ENCODE results near the gene DPH6. TPM values are rescaled to one million over a fixed set of nuclear protein-coding genes. Genes with fewer than 3 reads are reported as not detected.

DPH6 gene
- total RNA-seq, 2 donors from 2014 or later = 14.8 to 15.3 TPM

DNA sequence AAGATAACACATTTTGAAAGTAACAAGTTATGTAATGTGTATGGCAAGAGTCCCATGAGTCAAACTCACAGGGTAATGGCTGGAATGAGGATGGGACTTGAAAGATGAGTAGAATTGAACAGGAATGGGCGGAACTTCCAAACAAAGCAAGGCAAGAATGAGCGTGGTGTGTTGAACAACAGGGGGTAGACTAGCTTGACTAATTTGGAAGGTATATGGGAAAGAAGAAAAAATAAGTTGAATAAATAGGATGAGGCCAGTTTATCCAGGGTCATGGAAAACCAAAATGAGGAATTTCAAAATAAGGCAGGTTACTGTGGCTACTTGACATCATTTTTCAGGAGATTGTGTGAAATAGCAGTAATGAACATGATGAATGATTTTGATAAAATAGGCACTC, 2.5 kb upstream of the DPH6 start:
- H3K9ac ChIP-seq (ENCODE audit: low read depth in 2 of 2, low read length in 2 of 2) = no peak overlapping the region
- no peak for DNase-seq
- no peaks in the 10 kb centered on the region for H3K4me1 ChIP-seq
- TF ChIP-seq, protein P1, sequence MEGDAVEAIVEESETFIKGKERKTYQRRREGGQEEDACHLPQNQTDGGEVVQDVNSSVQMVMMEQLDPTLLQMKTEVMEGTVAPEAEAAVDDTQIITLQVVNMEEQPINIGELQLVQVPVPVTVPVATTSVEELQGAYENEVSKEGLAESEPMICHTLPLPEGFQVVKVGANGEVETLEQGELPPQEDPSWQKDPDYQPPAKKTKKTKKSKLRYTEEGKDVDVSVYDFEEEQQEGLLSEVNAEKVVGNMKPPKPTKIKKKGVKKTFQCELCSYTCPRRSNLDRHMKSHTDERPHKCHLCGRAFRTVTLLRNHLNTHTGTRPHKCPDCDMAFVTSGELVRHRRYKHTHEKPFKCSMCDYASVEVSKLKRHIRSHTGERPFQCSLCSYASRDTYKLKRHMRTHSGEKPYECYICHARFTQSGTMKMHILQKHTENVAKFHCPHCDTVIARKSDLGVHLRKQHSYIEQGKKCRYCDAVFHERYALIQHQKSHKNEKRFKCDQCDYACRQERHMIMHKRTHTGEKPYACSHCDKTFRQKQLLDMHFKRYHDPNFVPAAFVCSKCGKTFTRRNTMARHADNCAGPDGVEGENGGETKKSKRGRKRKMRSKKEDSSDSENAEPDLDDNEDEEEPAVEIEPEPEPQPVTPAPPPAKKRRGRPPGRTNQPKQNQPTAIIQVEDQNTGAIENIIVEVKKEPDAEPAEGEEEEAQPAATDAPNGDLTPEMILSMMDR (IDR thresholded peaks at IDR 0.05) = no peak
- no peak overlapping the region for H3K27ac ChIP-seq
- no peaks in the 10 kb centered on the region for H3K36me3 ChIP-seq
- no peak overlapping the region for H3K4me3 ChIP-seq
- no peaks in the 10 kb centered on the region for H3K9me3 ChIP-seq
- H3K27me3 ChIP-seq = no peaks in the 10 kb centered on the region
- intact Hi-C loops (cut with DNase I) = loop anchor here (10.0 kb wide), 2 partner anchors 116 to 186 kb away; no protein-coding TSS in a partner anchor

GRCh38 chr15:35547775-35548364, 1.9 kb upstream of the DPH6 start:
- Histone ChIP-seq H3K4me1 (no peaks in the 10 kb centered on the region), H3K27ac (no peak overlapping the region), H3K4me3 (no peak overlapping the region), H3K27me3 (no peaks in the 10 kb centered on the region), H3K36me3 (no peaks in the 10 kb centered on the region), H3K9me3 (no peaks in the 10 kb centered on the region), H3K9ac (ENCODE audit: low read depth in 2 of 2, low read length in 2 of 2) (no peak overlapping the region)
- no peak for DNase-seq
- TF ChIP-seq, protein P1 (IDR thresholded peaks at IDR 0.05) = no peak
- intact Hi-C loops (cut with DNase I) = loop anchor here (10.0 kb wide), 2 partner anchors 117 to 187 kb away; no protein-coding TSS in a partner anchor

- Histone ChIP-seq H3K9me3 (no peaks in the 10 kb centered on the region), H3K27ac (peak overlapping the region; percentile 97), H3K4me3 (peak overlapping the region; percentile 69), H3K36me3 (no peaks in the 10 kb centered on the region), H3K9ac (ENCODE audit: low read depth in 2 of 2, low read length in 2 of 2) (peak overlapping the region; percentile 94 to 96), H3K27me3 (no peaks in the 10 kb centered on the region), H3K4me1 (no peaks in the 10 kb centered on the region)
- intact Hi-C loops (cut with DNase I) = loop anchor here (10.0 kb wide), 2 partner anchors 118 to 188 kb away; no protein-coding TSS in a partner anchor
- TF ChIP-seq, protein P1 (IDR thresholded peaks at IDR 0.05) = no peak
- peak; percentile 29 for DNase-seq
Measured at GRCh38 chr15:35546511-35547381, 781 bp upstream of the DPH6 start.

DNA sequence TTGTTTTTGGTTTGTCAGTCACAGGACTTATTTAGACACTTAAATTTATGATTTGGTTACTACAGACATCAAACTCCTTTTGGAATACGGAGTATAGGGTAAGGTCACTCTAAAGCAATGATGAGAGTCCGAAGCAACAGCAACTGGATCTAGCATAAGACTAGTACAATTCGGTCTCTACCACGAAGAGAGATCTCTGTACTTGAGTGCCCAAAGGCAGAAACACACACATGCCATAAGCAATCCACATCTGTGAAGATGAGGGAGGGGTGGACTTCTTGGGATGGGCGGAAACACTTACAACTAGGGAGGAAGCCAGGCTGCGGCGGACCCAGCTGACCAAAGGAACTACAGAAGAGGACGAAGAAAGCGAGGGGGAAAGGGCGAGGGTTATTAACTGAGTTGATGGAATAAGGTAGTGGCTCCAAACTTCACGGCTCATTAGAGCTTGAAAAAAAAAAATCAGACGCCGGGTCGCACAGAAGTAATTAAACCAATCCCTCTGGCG, 595 bp downstream of the DPH6 start:
- Histone ChIP-seq H3K36me3 (no peaks in the 10 kb centered on the region), H3K4me1 (no peaks in the 10 kb centered on the region), H3K4me3 (peak overlapping the region; percentile 69), H3K9me3 (no peaks in the 10 kb centered on the region), H3K9ac (ENCODE audit: low read depth in 2 of 2, low read length in 2 of 2) (peak overlapping the region; percentile 94 to 96), H3K27me3 (no peaks in the 10 kb centered on the region), H3K27ac (peak overlapping the region; percentile 97)
- peak; percentile 62 for DNase-seq
- TF ChIP-seq, protein P1 (IDR thresholded peaks at IDR 0.05) = no peak
- intact Hi-C loops (cut with DNase I) = loop anchor here (10.0 kb wide), 2 partner anchors 119 to 189 kb away; no protein-coding TSS in a partner anchor

- TF ChIP-seq, protein P1 (IDR thresholded peaks at IDR 0.05) = no peak
Measured at GRCh38 chr15:35540885-35541284, 5.1 kb downstream of the DPH6 start.

More at GRCh38 chr15:35540885-35541284, 5.1 kb downstream of the DPH6 start:
- Histone ChIP-seq H3K4me3 (no peak overlapping the region), H3K9ac (ENCODE audit: low read depth in 2 of 2, low read length in 2 of 2) (no peak overlapping the region), H3K9me3 (no peaks in the 10 kb centered on the region), H3K4me1 (no peaks in the 10 kb centered on the region), H3K36me3 (no peaks in the 10 kb centered on the region), H3K27me3 (no peaks in the 10 kb centered on the region), H3K27ac (no peak overlapping the region)
- no peak for DNase-seq
- intact Hi-C loops (cut with DNase I) = loop anchor here (10.0 kb wide), 2 partner anchors 124 to 194 kb away; no protein-coding TSS in a partner anchor
